ENCODE data around the gene CCDC7. TPM values are rescaled to one million over a fixed set of nuclear protein-coding genes. Genes with fewer than 3 reads are reported as not detected.

Gene CCDC7
- total RNA-seq, 1 donor from 2014 or later: 9.5 TPM

GRCh38 chr10:32887481-32887880, 441.5 kb downstream of the CCDC7 start:
- TF ChIP-seq CTCF (IDR thresholded peaks at IDR 0.05; ENCODE audit: unreplicated experiment): no peak
- Mint-ChIP-seq H3K4me3 (ENCODE audit: low read depth) (no peak overlapping the region), H3K9me3 (ENCODE audit: low read depth) (no peaks in the 10 kb centered on the region), H3K36me3 (ENCODE audit: insufficient read depth) (no peaks in the 10 kb centered on the region), H3K4me1 (ENCODE audit: low read depth) (no peaks in the 10 kb centered on the region), H3K27me3 (no peaks in the 10 kb centered on the region), H3K27ac (no peak overlapping the region)
- no peak for DNase-seq (ENCODE audit: low spot score, unreplicated experiment)

GRCh38 chr10:32888161-32888927, 442.4 kb downstream of the CCDC7 start:
- DNase-seq (ENCODE audit: low spot score, unreplicated experiment): no peak
- Mint-ChIP-seq H3K27me3 (no peaks in the 10 kb centered on the region), H3K4me1 (ENCODE audit: low read depth) (peaks cover 2% of the 10 kb centered on the region), H3K9me3 (ENCODE audit: low read depth) (no peaks in the 10 kb centered on the region), H3K36me3 (ENCODE audit: insufficient read depth) (no peaks in the 10 kb centered on the region), H3K27ac (no peak overlapping the region), H3K4me3 (ENCODE audit: low read depth) (no peak overlapping the region)
- TF ChIP-seq CTCF (IDR thresholded peaks at IDR 0.05; ENCODE audit: unreplicated experiment): no peak

GRCh38 chr10:32889631-32890212, 443.8 kb downstream of the CCDC7 start:
- no peak overlapping the region for H3K27ac Mint-ChIP-seq
- H3K27me3 Mint-ChIP-seq: no peaks in the 10 kb centered on the region
- no peak for TF ChIP-seq CTCF (IDR thresholded peaks at IDR 0.05; ENCODE audit: unreplicated experiment)
- no peak for DNase-seq (ENCODE audit: low spot score, unreplicated experiment)
- peaks cover 2% of the 10 kb centered on the region for H3K4me1 Mint-ChIP-seq (ENCODE audit: low read depth)
- H3K9me3 Mint-ChIP-seq (ENCODE audit: low read depth): no peaks in the 10 kb centered on the region
- H3K4me3 Mint-ChIP-seq (ENCODE audit: low read depth): no peak overlapping the region
- peaks cover 3% of the 10 kb centered on the region for H3K36me3 Mint-ChIP-seq (ENCODE audit: insufficient read depth)

- peaks cover 3% of the 10 kb centered on the region for H3K4me1 Mint-ChIP-seq (ENCODE audit: low read depth)
- no peaks in the 10 kb centered on the region for H3K27me3 Mint-ChIP-seq
- no peak for TF ChIP-seq CTCF (IDR thresholded peaks at IDR 0.05; ENCODE audit: unreplicated experiment)
- H3K9me3 Mint-ChIP-seq (ENCODE audit: low read depth): no peaks in the 10 kb centered on the region
- no peak overlapping the region for H3K27ac Mint-ChIP-seq
- DNase-seq (ENCODE audit: low spot score, unreplicated experiment): no peak
- peaks cover 8% of the 10 kb centered on the region for H3K36me3 Mint-ChIP-seq (ENCODE audit: insufficient read depth)
- no peak overlapping the region for H3K4me3 Mint-ChIP-seq (ENCODE audit: low read depth)
Measured at GRCh38 chr10:32890444-32890843, 444.5 kb downstream of the CCDC7 start.

- no peak for TF ChIP-seq CTCF (IDR thresholded peaks at IDR 0.05; ENCODE audit: unreplicated experiment)
- Mint-ChIP-seq H3K4me1 (ENCODE audit: low read depth) (peaks cover 3% of the 10 kb centered on the region), H3K27me3 (no peaks in the 10 kb centered on the region), H3K4me3 (ENCODE audit: low read depth) (no peak overlapping the region), H3K36me3 (ENCODE audit: insufficient read depth) (peaks cover 9% of the 10 kb centered on the region), H3K27ac (no peak overlapping the region), H3K9me3 (ENCODE audit: low read depth) (no peaks in the 10 kb centered on the region)
- no peak for DNase-seq (ENCODE audit: low spot score, unreplicated experiment)
Measured at GRCh38 chr10:32891261-32891660, 445.3 kb downstream of the CCDC7 start.
